HG02870 (cell line): Measurements from ENCODE around the gene OXCT2.
"Not testable (repeated sequence)": the region's sequence is repeated elsewhere in the genome, so short reads cannot be mapped to it uniquely, and the experiment has no call there.

Source experiments
- ATAC-seq: cut with Tn5 transposase; IDR thresholded peaks from one replicate; pipeline ENCODE4 v1.9.1; 2021; ENCODE audit warnings: mild to moderate bottlenecking, moderate library complexity; ENCODE audit not compliant: unreplicated experiment

OXCT2 gene

GRCh38 chr1:39763619-39764374 is 7.4 kb downstream of the OXCT2 start:
- ATAC-seq = not testable (repeated sequence)

- no peak for ATAC-seq
Observed at GRCh38 chr1:39762550-39763540, 8.3 kb downstream of the OXCT2 start.

GRCh38 chr1:39761557-39762260 is 9.4 kb downstream of the OXCT2 start:
- ATAC-seq = no peak

- ATAC-seq = no peak
Observed at GRCh38 chr1:39761016-39761415, 10.1 kb downstream of the OXCT2 start.

- ATAC-seq = no peak
Observed at GRCh38 chr1:39760074-39761008, 10.8 kb downstream of the OXCT2 start.

- ATAC-seq = no peak
Observed at GRCh38 chr1:39759436-39759726, 11.8 kb downstream of the OXCT2 start.

- ATAC-seq = no peak
Observed at GRCh38 chr1:39758556-39759435, 12.4 kb downstream of the OXCT2 start.

GRCh38 chr1:39757501-39757900 is 13.6 kb downstream of the OXCT2 start:
- no peak for ATAC-seq

GRCh38 chr1:39755965-39756659 is 15.0 kb downstream of the OXCT2 start:
- no peak for ATAC-seq

- no peak for ATAC-seq
Observed at GRCh38 chr1:39754906-39755504, 16.1 kb downstream of the OXCT2 start.

GRCh38 chr1:39754026-39754570 is 17.1 kb downstream of the OXCT2 start:
- no peak for ATAC-seq

- ATAC-seq = no peak
Observed at GRCh38 chr1:39753132-39754025, 17.8 kb downstream of the OXCT2 start.

- no peak for ATAC-seq
Observed at GRCh38 chr1:39752703-39753102, 18.4 kb downstream of the OXCT2 start.

- ATAC-seq = no peak
Observed at GRCh38 chr1:39751595-39751994, 19.6 kb downstream of the OXCT2 start.

- no peak for ATAC-seq
Observed at GRCh38 chr1:39745016-39745670, 26.0 kb downstream of the OXCT2 start.

- peak; percentile 81 for ATAC-seq
Observed at GRCh38 chr1:39738622-39739366, 32.4 kb downstream of the OXCT2 start, which contains the start of gene PPIE. TSS of gene PPIE (plus strand) at chr1:39738882. CDS start at chr1:39738901, 19 bp downstream.
